Tibial nerve (tissue), 4 donors: ENCODE results near the gene EDAR.

Source experiments
- CTCF ChIP-seq, 5 experiments: fragments of 200-600 bp in 3 of 5; fragments of 450-650 bp in 2 of 5; sonication (generic) in 3 of 5; IDR thresholded peaks; one replicate each; pipeline ENCODE4 v1.5.1; 2016 to 2019; ENCODE audit warnings: antibody characterized with exemption in 5 of 5, mild to moderate bottlenecking in 3 of 5, moderate library complexity in 2 of 5
- EP300 ChIP-seq, 2 donors: sonication (generic); formaldehyde crosslinking; IDR thresholded peaks; one replicate each; pipeline ENCODE4 v1.6.1; 2017; ENCODE audit warnings: antibody characterized with exemption in 2 of 2, mild to moderate bottlenecking in 1 of 2
- POLR2A ChIP-seq, 2 donors: fragments of 450-650 bp; IDR thresholded peaks; one replicate each; pipeline ENCODE4 v1.6.1; 2017; ENCODE audit warnings: antibody characterized with exemption in 2 of 2, mild to moderate bottlenecking in 2 of 2, moderate library complexity in 2 of 2

- TF ChIP-seq EP300 (IDR thresholded peaks at IDR 0.05) = no peak
- TF ChIP-seq CTCF (IDR thresholded peaks at IDR 0.05) = no peak
- TF ChIP-seq POLR2A (IDR thresholded peaks at IDR 0.05) = no peak
Observed at GRCh38 chr2:108965540-108966289, 23.3 kb downstream of the EDAR start.
